CD4-positive, alpha-beta T cell treated with Interleukin-4 for 4 hours (primary cell): Measurements from ENCODE around the gene PROSER3.
"Not testable (repeated sequence)": the region's sequence is repeated elsewhere in the genome, so short reads cannot be mapped to it uniquely, and the experiment has no call there.

Experiments used
- DNase-seq: peaks from one replicate; pipeline ENCODE4 v3.0.0-alpha.2; 2020

PROSER3 gene

DNA sequence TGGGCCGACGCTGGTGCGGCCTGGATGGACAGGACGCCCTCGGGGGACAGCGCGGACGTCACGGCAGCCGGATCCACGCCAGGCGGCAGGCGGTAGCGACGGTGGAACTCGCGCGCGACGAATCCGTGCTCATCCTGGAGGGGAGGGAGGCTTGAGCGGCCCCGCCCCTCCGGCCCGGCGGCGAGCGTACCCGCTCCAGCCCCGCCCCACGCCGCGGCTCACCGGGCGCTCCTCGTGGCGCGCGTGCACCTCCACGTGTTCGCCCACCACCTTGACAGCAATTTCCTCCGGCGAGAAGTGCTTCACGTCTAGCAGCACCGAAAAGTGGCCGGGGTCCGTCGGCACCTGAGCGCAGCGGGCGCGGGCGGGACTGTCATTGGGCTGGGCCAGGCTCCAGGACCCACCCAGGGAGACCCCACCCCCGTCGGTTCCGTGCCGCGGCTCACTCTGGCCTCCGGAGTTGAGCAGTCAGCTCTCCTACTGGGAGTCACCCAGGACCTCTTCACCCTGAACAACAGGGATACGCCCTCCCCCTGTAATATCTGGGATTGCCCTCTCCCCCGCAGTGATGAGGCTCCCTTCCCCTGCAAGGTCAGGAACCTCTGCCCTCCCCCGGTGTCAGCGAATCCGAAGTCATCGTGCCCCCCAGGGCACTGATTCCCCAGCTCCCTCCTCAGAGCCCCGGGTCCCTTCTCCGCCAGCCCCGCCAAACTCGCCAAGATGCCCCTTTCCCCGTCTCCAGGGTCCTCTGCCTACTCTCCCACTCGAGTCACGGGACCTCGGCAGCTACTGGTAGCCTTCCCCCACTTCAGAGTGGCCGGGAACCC is 2.2 kb upstream of the PROSER3 start:
- peak; percentile 42 for DNase-seq

DNA sequence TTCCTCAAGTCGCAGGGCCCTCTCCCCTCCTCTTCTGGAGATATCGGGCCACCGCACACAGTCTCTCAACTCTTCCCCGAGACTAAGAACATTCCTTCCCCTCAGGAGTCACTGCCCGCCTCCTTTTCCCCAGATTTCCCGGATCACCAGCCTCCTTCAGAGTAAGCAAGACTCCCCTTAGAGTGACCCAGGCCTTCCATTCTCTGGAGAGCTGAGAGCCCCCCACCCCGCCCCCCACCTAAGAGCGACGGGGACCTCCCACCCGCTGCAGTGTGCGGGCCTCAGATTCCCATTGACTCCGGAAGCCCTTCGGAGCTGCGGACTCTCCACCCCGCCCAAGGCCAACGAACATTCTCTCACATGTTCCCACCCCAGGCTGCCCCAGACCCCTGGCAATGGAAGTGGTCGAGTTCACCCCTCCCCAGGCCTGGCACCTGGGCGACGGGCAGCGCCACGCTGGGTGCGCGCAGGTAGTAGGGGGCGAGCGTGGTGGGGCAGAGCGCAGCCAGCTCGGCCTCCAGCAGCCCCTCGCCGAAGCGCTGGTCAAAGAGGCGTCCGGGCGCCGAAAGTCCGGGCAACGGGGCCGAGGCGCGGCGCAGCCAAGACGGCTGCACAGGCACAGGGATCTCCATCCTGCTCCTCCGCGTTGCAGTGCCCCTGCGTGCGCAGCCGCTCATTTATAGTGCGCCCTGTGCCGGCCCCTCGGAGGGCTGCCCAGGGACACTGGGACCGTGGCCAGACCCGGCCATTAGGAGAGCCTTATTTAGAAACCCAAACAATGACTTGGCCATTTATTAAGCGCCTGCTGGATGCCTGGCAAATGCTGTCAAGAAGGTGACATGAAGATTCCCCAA is 1.4 kb upstream of the PROSER3 start, which contains the start of gene HSPB6:
Gene HSPB6 (minus strand): TSS at position 653 of the 854 bp plus-strand sequence. CDS start 21 bp downstream, at position 632.
- no peak for DNase-seq

DNA sequence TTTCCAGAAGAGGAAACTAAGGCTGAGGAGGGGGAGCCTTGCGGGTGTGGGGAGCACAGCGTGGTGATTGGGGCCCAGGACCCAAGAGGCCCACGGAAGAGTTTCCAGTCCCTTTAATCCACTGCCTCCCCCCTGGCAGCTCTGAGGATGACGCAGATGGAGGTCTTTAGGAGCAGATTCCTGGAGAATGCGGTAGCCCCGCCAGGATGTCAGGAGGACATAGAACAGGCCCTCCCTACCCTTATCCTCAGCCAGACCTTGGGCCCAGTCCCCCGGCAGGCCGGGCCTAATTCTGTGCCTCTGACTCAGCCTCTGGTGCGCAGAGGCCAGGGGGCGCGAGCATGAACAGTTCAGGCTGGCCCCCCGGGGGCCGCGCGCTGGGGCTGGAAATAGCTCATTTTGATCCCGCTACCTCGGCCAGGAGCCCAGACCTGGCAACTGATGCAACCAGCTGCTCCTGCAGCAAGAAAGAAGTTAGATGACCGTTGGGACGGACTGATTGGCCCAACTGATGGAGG is 686 bp upstream of the PROSER3 start:
- no peak for DNase-seq

DNA sequence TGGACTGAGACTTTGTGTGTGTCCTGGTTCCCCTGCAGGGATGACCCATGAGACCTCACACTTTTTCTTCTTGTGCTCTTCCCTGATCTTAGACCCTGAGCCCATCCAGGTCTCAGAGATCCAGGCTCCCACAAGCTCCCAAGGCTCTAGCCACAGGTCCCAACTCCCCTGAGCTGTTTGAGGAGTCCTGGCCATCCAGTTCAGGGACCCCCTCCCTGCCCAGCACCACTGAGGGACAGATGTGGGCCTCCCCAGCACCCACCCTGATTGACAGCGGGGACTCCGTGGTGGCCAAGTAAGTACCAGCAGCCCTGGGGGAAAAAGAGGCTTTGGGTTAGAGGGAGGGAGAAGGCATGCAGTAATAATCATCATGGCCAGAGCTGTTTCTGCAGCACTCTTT is 1.7 kb downstream of the PROSER3 start:
- no peak for DNase-seq

DNA sequence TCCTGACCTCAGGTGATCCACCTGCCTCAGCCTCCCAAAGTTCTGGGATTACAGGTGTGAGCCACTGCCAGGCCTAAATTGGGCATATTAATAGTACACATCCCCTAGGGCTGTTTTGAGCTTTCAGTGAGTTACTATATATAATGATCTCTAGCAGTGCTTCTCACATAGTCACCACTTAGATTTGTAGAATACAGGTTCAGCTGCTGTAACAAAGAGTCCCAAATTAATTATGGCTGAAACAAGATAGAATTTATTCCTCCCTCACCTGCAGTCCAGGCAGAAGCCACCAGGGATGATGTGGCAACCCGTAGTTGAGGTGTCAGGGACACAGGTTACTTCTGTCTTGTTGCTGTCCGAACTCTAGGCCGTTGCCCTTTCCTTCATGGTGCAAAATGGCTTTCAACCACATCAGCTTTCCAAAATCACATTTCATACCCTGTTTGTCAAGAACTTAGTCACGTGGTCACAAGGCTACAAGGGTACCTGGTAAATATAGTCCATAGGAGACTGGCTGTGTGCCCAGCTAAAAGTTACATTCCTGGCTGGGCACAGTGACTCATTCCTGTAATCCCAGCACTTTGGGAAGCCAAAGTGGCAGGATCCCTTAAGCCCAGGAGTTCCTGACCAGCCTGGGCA is 2.9 kb downstream of the PROSER3 start:
- DNase-seq = no peak

DNA sequence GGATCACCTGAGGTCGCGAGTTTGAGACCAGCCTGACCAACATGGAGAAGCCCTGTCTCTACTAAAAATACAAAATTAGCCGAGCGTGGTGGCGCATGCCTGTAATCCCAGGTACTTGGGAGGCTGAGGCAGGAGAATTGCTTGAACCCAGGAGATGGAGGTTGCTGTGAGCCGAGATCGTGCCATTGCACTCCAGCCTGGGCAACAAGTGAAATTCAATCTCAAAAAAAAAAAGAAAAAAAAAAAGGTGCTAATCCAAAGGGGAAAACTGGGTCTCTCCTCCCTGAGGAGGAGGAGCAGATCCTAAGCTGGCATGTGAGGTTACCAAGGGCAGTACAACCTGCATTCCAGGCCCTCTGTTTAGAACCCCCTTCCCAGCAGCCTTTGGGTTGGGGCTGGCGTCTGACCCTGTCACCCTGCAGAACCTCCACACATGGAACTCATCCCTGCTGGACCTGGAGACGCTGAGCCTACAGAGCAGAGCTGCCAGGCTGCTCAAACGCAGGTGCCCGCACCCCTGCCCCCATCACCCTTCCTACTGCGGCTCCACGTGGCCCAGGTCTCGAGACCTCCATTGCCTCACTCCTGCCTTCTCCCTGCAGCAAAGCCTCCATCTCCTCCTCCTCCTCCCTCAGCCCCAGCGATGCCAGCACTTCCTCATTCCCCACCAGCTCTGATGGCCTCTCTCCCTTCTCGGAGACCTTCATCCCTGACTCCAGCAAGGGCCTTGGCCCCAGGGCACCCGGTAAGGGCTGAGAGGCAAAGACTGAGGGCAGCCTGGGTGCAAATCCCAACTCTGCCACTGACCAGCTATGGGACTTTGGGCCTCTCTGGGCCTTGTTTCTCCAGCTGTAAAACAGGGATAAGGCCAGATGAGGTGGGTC is 6.7 kb downstream of the PROSER3 start:
- no peak for DNase-seq

DNA sequence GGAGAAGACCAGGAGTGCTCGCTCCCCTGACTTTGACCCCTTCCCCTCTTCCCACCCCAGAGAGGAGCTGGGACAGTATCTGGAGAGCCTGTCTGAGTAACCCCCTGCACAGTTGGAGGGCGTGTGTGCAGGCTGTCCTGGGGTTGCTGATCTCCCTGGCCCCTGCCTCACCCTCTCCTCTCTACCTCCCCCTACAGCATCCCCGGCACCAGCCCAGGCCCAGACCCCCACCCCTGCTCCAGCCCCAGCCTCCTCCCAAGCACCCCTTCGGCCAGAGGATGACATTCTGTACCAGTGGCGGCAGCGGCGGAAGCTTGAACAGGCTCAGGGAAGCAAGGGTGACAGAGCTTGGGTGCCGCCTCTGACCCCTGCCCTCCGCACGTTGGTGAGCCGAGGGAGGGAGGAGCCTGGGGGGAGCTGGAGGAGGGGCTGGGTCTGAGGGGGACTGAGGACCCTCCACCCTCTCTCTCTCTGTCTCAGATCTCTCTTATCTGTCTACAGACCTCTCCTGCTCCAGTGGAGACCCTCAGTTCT is 8.7 kb downstream of the PROSER3 start:
- no peak for DNase-seq

DNA sequence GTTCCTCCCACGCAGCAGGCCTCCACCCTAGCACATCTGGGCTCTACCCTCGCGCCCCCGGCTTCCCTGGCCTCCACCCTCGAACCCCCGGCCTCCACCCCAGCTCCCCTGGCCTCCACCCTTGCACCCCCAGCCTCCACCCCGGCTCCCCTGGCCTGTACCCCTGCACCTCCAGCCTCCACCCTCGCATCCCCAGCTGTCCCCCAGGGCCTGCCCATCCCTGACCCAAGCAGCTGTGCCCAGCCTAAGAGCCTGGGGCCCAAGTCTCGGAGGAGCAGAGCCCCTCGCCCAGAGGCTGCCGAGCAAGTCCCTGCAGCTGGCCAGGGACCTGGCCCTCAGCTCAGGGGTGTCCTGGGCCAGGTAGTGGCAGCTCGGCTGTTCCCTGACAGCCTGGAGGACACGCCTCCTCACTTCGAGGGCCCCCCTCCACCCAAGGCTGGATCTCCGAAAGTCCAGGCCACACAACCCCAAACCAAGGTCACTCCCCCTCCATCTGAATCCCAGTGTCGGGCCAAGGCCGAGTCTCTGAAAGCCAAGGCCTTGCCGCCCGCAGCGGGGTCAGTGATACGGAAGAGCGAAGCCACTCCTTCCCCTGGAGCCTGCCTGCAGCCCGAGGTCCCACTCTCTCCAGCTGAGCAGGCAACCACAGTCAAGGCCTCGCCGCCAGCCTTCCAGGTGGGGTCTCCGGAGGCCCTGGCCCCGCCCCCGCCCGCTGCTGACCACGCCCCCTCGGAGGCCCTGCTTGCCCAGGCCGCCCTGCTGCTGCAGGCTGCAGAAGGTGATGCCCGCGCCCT is 9.5 kb downstream of the PROSER3 start:
- DNase-seq = no peak

DNA sequence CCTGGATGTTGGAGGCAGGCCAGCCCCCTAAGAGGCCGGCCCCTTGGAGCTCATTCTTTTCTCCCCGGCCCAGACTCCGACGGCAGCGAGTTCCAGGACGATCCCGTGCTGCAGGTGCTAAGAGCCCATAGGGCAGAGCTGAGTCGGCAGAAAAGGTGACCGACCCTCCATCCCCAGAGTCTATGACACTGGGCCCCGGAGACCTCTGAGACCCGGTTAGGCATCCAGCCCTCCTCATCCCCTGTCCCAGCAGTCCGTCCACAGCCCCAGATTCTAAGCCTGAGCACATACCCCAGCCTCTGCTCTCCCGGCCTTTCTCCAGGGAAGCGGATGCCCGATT is 10.1 kb downstream of the PROSER3 start:
- no peak for DNase-seq

DNA sequence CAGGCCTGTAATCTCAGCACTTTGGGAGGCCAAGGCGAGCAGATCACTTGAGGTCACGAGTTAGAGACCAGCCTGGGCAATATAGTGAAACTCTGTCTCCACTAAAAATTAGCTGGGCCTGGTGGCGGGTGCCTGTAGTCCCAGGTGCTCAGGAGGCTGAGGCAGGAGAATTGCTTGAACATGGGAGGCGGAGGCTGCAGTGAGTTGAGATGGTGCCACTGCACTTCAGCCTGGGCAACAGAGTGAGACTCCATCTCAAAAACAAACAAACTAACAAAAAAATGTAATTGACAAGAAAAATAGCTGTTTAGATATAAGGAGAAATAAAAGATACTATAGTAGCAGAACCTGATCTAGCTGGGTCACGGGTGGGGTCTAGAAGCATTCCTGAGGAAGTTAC is 14.4 kb downstream of the PROSER3 start:
- not testable (repeated sequence) for DNase-seq

DNA sequence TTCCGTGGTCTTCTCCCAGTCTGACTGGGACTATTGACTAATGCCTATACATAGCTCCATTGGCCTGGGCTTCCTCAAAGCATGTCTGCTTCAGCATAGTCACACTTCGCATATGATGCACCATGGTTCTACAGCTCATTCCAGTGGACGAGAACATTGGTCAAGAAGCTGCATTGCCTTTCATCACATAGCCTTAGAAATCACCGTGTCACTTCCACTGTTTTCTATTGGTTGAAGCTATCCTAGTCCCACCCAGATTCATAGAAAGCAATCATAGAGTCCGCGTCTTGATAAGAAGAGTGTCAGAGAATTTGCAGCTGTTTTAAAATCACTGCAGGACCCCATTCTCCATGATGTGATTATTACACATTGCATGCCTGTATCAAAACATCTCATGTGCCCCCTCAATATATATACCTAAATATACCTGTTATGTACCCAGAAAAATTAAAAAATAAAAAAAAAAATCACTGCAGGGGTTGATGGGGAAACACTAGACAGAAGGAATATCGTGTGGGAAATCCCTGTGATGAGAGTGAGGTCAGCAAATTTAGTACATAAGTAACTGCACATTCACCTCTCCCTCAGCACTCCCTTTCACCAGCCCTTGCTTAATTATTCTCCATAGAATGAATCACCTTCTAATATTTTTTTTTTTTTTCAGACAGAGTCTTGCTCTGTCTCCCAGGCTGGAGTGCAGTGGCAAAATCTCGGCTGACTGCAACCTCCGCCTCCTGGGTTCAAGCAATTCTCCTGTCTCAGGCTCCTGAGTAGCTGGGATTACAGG is 15.2 kb downstream of the PROSER3 start:
- no peak for DNase-seq

DNA sequence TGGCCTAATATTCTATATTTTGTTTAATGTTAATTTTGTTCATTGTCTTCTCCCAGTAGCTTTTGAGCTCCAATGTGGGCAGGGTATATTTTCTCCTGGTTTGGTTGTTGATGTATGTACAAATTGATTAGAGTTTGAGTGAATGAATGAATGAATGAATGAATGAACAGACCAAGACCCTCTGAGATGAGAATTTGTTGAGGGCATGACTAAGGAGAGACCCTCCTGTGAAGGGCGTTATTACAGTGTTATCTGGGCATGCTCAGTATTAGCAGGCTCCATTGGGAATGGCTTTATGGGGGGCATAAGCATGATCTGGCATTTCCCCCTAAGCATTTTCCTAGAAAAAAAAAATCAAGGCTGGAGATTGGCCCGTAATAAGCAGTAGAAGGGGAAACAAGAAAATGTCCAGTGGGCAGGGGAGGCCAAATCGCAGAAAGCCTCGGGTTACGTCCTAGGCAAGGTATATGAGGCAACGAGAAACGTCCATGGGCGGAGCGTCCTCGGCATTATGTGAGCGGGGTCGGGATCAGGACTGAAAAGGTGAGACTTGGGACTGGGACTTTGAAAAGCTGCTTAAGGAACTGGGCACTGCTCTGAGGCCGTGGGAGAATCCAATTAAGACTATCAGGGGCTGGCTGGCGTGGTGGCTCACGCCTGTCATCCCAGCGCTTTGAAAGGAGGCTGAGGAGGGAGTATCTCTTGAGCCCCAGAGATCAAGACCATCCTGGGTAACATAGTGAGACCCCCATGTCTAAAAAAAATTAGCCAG is 16.5 kb downstream of the PROSER3 start:
- no peak for DNase-seq

DNA sequence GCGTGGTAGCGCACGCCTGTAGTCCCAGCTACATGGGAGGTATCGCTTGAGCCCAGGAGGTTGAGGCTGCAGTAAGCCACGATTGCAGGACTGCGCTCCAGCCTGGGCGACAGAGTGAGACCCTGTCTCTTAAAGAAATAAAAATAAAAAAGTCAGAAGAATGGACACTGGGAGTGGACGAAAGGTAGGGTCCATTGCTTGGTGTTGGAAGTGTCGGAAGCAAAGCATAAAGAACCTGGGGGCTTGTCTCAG is 17.0 kb downstream of the PROSER3 start:
- DNase-seq = no peak

DNA sequence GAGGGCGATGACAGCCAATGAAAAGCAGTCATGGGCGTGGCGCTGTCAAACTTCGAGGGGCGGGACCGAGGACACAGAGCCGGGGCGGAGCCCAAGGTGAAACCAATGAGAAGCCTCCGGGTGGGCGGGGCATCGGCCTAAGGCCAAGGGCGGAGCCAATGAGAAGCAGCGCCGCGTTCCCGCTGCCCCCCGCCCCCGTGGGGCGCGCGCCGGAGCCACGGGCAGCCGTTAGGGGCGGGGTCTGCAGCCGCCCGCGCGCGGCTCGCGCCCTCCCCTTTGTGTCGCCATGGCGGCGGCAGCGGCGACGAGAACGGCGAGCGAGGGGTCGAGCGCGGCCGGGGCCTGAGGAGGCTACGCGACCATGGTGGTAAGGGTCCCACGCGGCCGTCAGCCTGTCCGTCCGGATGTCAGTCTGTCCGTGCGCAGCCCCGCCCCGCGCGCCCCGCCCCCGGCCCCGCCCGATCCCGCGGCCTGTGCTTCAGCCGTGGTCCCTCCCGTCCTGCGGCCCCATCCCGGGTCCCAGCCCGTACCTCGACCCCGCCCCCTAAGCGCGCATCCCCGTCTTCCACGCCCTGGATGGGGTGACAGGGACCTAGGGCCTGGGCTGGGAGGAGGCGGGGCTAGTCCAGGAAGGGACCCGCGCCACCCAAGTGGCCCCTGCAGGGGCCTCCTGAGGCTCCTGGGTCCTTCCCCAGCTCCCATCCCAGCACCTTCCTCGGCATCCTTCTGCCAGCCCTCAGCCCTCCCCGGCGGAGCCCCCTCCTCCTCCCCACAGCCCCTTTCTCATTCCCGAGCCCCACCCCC is 17.5 kb downstream of the PROSER3 start, which contains the start of gene ARHGAP33:
Gene ARHGAP33 (plus strand): TSS at position 267 of the 804 bp plus-strand sequence. CDS start 95 bp downstream, at position 362.
- peak; percentile 97 for DNase-seq

DNA sequence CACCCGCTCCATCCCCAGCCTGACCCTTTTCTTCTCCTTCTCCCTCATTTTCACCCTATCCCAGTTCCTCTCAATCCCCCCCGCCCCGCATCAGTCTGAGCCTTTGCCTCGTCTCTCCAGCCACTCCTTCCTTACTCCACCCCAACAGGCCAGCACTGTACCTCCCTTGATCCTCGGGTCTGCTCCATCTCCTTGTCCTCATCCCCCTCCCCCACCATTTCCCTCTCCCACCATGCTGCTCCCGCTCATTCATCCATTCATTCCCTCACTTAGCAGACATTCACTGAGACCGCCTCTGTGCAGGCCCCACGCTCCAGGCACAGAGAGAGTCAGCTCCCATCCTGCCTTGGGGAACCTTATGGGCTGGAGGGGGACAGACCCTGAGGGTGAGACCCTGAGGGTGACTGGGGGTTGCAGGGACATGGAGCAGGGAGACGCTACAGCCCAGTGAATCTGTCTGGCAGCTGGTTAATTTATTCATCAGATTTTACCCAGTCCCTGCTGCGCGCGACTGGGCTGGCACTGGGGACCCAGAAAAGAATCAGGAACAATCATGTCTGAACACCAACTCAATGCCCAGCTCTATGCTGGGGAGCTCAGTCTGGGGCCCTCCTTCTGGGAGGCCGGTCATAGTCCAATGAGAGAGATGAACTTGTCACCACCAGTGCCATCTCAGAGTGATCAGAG is 18.3 kb downstream of the PROSER3 start:
- no peak for DNase-seq

DNA sequence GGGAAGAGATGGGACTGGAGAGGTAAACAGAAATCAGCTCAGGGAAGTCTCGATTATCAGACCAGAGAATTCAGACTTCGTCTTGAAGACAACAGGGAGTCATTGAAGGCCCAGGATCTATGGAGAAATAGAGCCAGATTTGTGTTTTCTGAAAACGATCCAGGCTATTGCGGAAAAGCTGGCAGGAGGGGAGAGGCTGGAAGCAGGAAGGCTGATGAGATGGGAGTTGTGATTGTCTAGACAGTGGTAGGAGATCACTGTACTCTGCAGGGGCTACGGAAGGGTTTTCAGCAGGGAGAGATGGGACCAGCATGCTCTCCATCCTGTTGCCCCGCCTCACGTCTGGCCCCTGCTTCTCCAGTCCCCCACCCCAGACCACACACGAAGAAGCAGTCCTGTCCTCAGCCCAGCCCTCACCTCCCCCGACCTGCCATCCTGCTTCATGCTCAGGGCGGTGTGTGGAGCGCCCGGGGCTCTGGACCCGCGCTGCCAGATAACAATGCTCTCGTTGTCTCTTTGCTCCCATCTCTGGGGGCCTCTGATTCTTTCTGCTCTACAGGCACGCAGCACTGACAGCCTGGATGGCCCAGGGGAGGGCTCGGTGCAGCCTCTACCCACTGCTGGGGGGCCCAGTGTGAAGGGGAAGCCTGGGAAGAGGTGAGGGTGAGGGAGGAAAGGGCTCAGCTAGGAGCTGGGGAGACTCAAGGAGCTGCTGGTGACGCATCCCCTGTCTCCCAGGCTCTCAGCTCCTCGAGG is 19.3 kb downstream of the PROSER3 start:
- DNase-seq = no peak

DNA sequence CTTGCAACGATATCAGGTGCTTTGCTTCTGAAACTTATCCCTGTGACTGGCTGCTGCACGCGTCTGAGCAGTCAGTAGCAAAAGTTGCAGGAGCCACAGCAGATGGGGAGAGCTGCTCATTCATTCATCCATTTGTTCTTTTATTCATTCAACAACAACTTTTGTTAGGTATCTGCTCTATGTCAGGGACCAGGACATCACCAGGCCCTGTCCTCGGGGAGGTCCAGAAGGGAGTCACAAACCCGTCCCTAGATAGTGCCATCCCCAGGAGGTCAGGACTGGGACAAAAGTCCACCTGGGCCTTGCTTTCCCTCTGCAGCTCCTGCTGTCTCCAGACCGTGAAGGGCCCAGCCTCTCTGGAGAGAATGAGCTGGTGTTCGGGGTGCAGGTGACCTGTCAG is 20.0 kb downstream of the PROSER3 start:
- DNase-seq = no peak
